SKM-1 (cell line): Measurements from ENCODE around the gene INTS15.

Experiments
- DNase-seq: peaks from one replicate; lab custom pipeline; 2025; ENCODE audit not compliant: unreplicated experiment; lab: John Stamatoyannopoulos, UW

INTS15 gene

GRCh38 chr7:6655636-6656385, 66.0 kb downstream of the INTS15 start:
- DNase-seq = no peak

- no peak for DNase-seq
Measured at GRCh38 chr7:6656413-6656812, 66.6 kb downstream of the INTS15 start.
